CD14-positive monocyte (primary cell): ENCODE measurements around the gene TEAD1. TPM values are rescaled to one million over a fixed set of nuclear protein-coding genes. Genes with fewer than 3 reads are reported as not detected.

ENCODE experiments used
- DNase-seq, 3 donors: peaks; one replicate each; pipeline ENCODE4 v3.0.0-alpha.2; 2011 to 2022
- H2AFZ ChIP-seq: 2 replicates; pipeline ENCODE4 v1.6.0; 2012; ENCODE audit warnings: mild to moderate bottlenecking, low read depth, low read length, inconsistent platforms; ENCODE audit not compliant: insufficient read depth, poor library complexity, severe bottlenecking
- H3K27ac ChIP-seq, 2 donors: 1 replicate in 1 of 2; 2 replicates in 1 of 2; pipeline ENCODE4 v1.5.1; 2012 to 2013; ENCODE audit warnings: low read length in 2 of 2, control low read depth in 1 of 2, inconsistent platforms in 1 of 2, low read depth in 1 of 2, mild to moderate bottlenecking in 1 of 2
- H3K27me3 ChIP-seq, 2 donors: one replicate each; pipeline versions ENCODE4 v1.6.0 to v1.6.1; 2011 to 2013; ENCODE audit warnings: low read length in 2 of 2; ENCODE audit not compliant: control insufficient read depth in 2 of 2, insufficient read depth in 2 of 2
- H3K36me3 ChIP-seq, 2 donors: replicated peaks in 1 of 2; 1 replicate in 1 of 2; 2 replicates in 1 of 2; pipeline versions ENCODE4 v1.5.1 to v1.6.1; 2012 to 2013; ENCODE audit warnings: low read length in 2 of 2, control low read depth in 1 of 2, inconsistent platforms in 1 of 2, mild to moderate bottlenecking in 1 of 2; ENCODE audit not compliant: insufficient read depth in 2 of 2, control insufficient read depth in 1 of 2
- H3K4me1 ChIP-seq, 2 donors: 1 replicate in 1 of 2; 2 replicates in 1 of 2; pipeline versions ENCODE4 v1.5.1 to v1.6.1; 2012 to 2013; ENCODE audit warnings: low read length in 2 of 2, control low read depth in 1 of 2, inconsistent platforms in 1 of 2, mild to moderate bottlenecking in 1 of 2, moderate library complexity in 1 of 2; ENCODE audit not compliant: insufficient read depth in 2 of 2, control insufficient read depth in 1 of 2
- H3K4me2 ChIP-seq: replicated peaks from 2 replicates; pipeline ENCODE3; 2012; ENCODE audit warnings: low read length, moderate library complexity, mild to moderate bottlenecking; ENCODE audit not compliant: poor library complexity, severe bottlenecking; ENCODE audit errors: extremely low read depth
- H3K4me3 ChIP-seq, 3 experiments: fragments of 200-600 bp in 1 of 3; sonication (generic) in 1 of 3; replicated peaks in 1 of 3; 1 replicate in 2 of 3; 2 replicates in 1 of 3; pipeline ENCODE4 v1.5.1; 2011 to 2013; ENCODE audit warnings: low read length in 3 of 3, mild to moderate bottlenecking in 3 of 3, control low read depth in 2 of 3, low read depth in 2 of 3, inconsistent platforms in 1 of 3, moderate library complexity in 1 of 3
- H3K79me2 ChIP-seq: 2 replicates; pipeline ENCODE4 v1.6.0; 2012; ENCODE audit warnings: mild to moderate bottlenecking, control low read depth, inconsistent platforms, low read length, moderate library complexity; ENCODE audit not compliant: insufficient read depth
- H3K9ac ChIP-seq: 2 replicates; pipeline ENCODE4 v1.6.0; 2017; ENCODE audit warnings: low read length, mild to moderate bottlenecking; ENCODE audit not compliant: insufficient read depth, poor library complexity, severe bottlenecking
- H3K9me3 ChIP-seq, 2 donors: replicated peaks in 1 of 2; 1 replicate in 1 of 2; 2 replicates in 1 of 2; pipeline versions ENCODE4 v1.5.1 to v1.6.1; 2012 to 2013; ENCODE audit warnings: low read length in 2 of 2, control low read depth in 1 of 2; ENCODE audit not compliant: control insufficient read depth in 1 of 2, insufficient read depth in 1 of 2
- H4K20me1 ChIP-seq: 2 replicates; pipeline ENCODE4 v1.6.0; 2012; ENCODE audit warnings: mild to moderate bottlenecking, low read length, control low read depth, moderate library complexity; ENCODE audit not compliant: insufficient read depth
- H3K27ac Mint-ChIP-seq, 7 donors: one replicate each; pipeline ENCODE4 v1.8.0; 2020; ENCODE audit warnings: mild to moderate bottlenecking in 7 of 7, mixed read lengths in 7 of 7, moderate library complexity in 6 of 7, inconsistent platforms in 2 of 7
- H3K27me3 Mint-ChIP-seq, 3 donors: one replicate each; pipeline ENCODE4 v1.8.0; 2021 to 2022; ENCODE audit warnings: low read depth in 3 of 3, mild to moderate bottlenecking in 3 of 3, mixed read lengths in 3 of 3, moderate library complexity in 3 of 3, inconsistent platforms in 1 of 3
- H3K36me3 Mint-ChIP-seq, 2 donors: one replicate each; pipeline ENCODE4 v1.8.0; 2020; ENCODE audit warnings: mixed read lengths in 2 of 2, inconsistent platforms in 1 of 2, mild to moderate bottlenecking in 1 of 2
- H3K4me1 Mint-ChIP-seq: one replicate; pipeline ENCODE4 v1.8.0; 2020; ENCODE audit warnings: mild to moderate bottlenecking, mixed read lengths
- H3K4me3 Mint-ChIP-seq, 2 donors: one replicate each; pipeline ENCODE4 v1.8.0; 2020; ENCODE audit warnings: mild to moderate bottlenecking in 2 of 2, mixed read lengths in 2 of 2, moderate library complexity in 1 of 2
- H3K9me3 Mint-ChIP-seq, 7 donors: one replicate each; pipeline ENCODE4 v1.8.0; 2020 to 2022; ENCODE audit warnings: mixed read lengths in 7 of 7, mild to moderate bottlenecking in 6 of 7, moderate library complexity in 6 of 7, inconsistent platforms in 2 of 7
- WGBS: methylation state at CpG from one replicate; pipeline ENCODE4 v1.1.5; 2013; ENCODE audit warnings: missing lambda C conversion rate; ENCODE audit not compliant: insufficient coverage; 5-methylcytosine and 5-hydroxymethylcytosine counted together
- intact Hi-C, 2 donors: fragments of 100-400 bp; cut with micrococcal nuclease; formaldehyde crosslinking; loops; one replicate each; pipeline versions ENCODE4 v1.15.0 to v1.15.1; 2023
- polyA plus RNA-seq, 3 donors: library from polyadenylated mRNA; depleted of rRNA in 1 of 3; unstranded in 2 of 3; stranded (reverse) in 1 of 3; fragments of 300-500 nt in 2 of 3; fragments of >200 nt in 1 of 3; fragmentation: Illumina TruSeq in 2 of 3; gene quantifications; 1 replicate in 2 of 3; 2 replicates in 1 of 3; pipeline ENCODE4 v1.2.3, GENCODE V29; 2012 to 2021
- TF ChIP-seq, protein P1 (sequence below): fragments of 200-600 bp; IDR thresholded peaks from one replicate; pipeline ENCODE4 v1.8.0; 2022; ENCODE audit warnings: antibody characterized with exemption, mild to moderate bottlenecking

The TEAD1 gene
- polyA plus RNA-seq, 3 donors = not detected

DNA sequence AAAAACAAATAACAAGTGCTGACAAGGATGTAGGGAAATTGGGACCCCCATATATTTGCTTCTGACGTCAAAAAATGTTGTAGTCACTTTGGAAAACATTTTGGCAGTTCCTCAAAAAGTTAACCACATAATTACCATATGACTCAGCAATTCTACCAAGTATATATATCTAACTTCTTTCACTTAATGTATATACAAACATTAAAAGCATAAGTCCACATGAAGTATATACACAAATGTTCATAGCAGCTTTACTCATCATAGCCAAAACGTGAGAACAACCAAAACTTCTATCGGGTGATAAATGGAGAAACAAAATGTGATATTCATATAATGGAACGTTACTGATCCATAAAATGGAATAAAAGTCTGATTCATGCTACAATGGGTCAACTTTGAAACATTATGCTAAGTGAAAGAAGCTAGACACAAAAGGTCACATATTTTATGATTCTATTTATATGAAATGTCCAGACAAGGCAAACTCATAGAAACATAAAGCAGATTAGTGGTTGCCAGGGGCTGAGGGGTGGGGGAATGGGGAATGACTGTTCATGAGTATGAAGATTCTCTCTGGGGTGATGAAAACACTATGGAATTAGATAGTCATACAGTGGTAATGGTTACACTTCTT, 48.7 kb upstream of the TEAD1 start:
- peaks cover 0 to 2% (median 0%) of the 10 kb centered on the region in 3 donors for H3K27me3 Mint-ChIP-seq
- TF ChIP-seq, protein P1, sequence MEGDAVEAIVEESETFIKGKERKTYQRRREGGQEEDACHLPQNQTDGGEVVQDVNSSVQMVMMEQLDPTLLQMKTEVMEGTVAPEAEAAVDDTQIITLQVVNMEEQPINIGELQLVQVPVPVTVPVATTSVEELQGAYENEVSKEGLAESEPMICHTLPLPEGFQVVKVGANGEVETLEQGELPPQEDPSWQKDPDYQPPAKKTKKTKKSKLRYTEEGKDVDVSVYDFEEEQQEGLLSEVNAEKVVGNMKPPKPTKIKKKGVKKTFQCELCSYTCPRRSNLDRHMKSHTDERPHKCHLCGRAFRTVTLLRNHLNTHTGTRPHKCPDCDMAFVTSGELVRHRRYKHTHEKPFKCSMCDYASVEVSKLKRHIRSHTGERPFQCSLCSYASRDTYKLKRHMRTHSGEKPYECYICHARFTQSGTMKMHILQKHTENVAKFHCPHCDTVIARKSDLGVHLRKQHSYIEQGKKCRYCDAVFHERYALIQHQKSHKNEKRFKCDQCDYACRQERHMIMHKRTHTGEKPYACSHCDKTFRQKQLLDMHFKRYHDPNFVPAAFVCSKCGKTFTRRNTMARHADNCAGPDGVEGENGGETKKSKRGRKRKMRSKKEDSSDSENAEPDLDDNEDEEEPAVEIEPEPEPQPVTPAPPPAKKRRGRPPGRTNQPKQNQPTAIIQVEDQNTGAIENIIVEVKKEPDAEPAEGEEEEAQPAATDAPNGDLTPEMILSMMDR = no peak
- Histone ChIP-seq H3K9me3 (peaks cover 4 to 7% of the 10 kb centered on the region in 2 donors), H4K20me1 (no peaks in the 10 kb centered on the region), H3K4me3 (no peak overlapping the region), H3K9ac (no peak overlapping the region), H3K27me3 (no peaks in the 10 kb centered on the region), H3K27ac (no peak overlapping the region), H3K36me3 (no peaks in the 10 kb centered on the region), H3K4me2 (no peak overlapping the region), H2AFZ (no peak overlapping the region), H3K4me1 (no peaks in the 10 kb centered on the region), H3K79me2 (no peaks in the 10 kb centered on the region)
- H3K9me3 Mint-ChIP-seq = peaks cover 11 to 20% (median 16%) of the 10 kb centered on the region in 7 donors
- H3K27ac Mint-ChIP-seq = no peak overlapping the region
- no peak for DNase-seq
- H3K36me3 Mint-ChIP-seq = no peaks in the 10 kb centered on the region
- no peaks in the 10 kb centered on the region for H3K4me1 Mint-ChIP-seq
- intact Hi-C loops = no loop called here
- WGBS = no CpG with 5 or more reads among the region's 4 CpGs
- no peak overlapping the region for H3K4me3 Mint-ChIP-seq

DNA sequence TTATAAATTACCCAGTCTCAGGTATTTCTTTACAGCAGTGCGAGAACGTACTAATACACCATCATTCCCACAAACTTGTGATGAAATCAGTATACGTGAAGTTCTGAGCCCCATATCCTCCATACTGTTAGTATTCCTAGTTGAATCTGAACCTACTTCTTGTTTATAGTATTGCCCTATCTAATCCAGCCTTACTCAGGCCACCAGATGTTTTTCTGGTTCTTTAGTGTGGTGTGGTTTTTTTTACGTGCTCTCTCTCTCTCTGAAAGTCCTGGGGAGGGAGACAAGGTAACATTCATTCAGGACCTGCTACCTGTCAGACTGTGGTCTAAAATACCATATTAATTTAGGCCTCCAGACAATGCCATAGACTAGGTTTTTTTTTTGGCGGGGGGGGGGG, 47.6 kb upstream of the TEAD1 start:
- H3K4me3 Mint-ChIP-seq = no peak overlapping the region
- H3K27ac ChIP-seq = no peak overlapping the region
- intact Hi-C loops = no loop called here
- no peaks in the 10 kb centered on the region for H3K4me1 Mint-ChIP-seq
- no peaks in the 10 kb centered on the region for H3K36me3 ChIP-seq
- no peak overlapping the region for H3K4me3 ChIP-seq
- H3K36me3 Mint-ChIP-seq = no peaks in the 10 kb centered on the region
- H3K4me1 ChIP-seq = no peaks in the 10 kb centered on the region
- H3K27ac Mint-ChIP-seq = no peak overlapping the region
- no peak overlapping the region for H2AFZ ChIP-seq
- DNase-seq = no peak
- peaks cover 10 to 20% (median 13%) of the 10 kb centered on the region in 7 donors for H3K9me3 Mint-ChIP-seq
- no peak overlapping the region for H3K4me2 ChIP-seq
- H4K20me1 ChIP-seq = no peaks in the 10 kb centered on the region
- TF ChIP-seq, protein P1 = no peak
- no peak overlapping the region for H3K9ac ChIP-seq
- peaks cover 0 to 4% (median under 1%) of the 10 kb centered on the region in 3 donors for H3K27me3 Mint-ChIP-seq
- H3K9me3 ChIP-seq = peaks cover 4 to 7% of the 10 kb centered on the region in 2 donors
- no peaks in the 10 kb centered on the region for H3K27me3 ChIP-seq
- 100% methylated on average over 2 of the region's 5 CpGs for WGBS
- no peaks in the 10 kb centered on the region for H3K79me2 ChIP-seq
